Ishikawa (cell line): ENCODE measurements around the gene B3GALT4.

Experiments
- CEBPB ChIP-seq: IDR thresholded peaks from 2 replicates; pipeline ENCODE4 v1.6.1; 2012
- CREB1 ChIP-seq: IDR thresholded peaks from 2 replicates; pipeline ENCODE4 v1.6.1; 2012; ENCODE audit warnings: low read depth
- EGR1 ChIP-seq: IDR thresholded peaks from 2 replicates; pipeline ENCODE4 v1.6.1; 2012
- EP300 ChIP-seq: IDR thresholded peaks from 2 replicates; pipeline ENCODE4 v1.6.1; 2012; ENCODE audit warnings: borderline replicate concordance
- NFIC ChIP-seq: IDR thresholded peaks from 2 replicates; pipeline ENCODE4 v1.6.1; 2012
- RAD21 ChIP-seq: IDR thresholded peaks from 2 replicates; pipeline ENCODE4 v1.6.1; 2012; ENCODE audit warnings: low read depth
- REST ChIP-seq: IDR thresholded peaks from 2 replicates; pipeline ENCODE4 v1.6.1; 2012; ENCODE audit warnings: low read depth, mild to moderate bottlenecking
- TAF1 ChIP-seq: IDR thresholded peaks from 2 replicates; pipeline ENCODE4 v1.6.1; 2012; ENCODE audit warnings: low read depth, mild to moderate bottlenecking
- TEAD4 ChIP-seq: IDR thresholded peaks from 2 replicates; pipeline ENCODE4 v1.6.1; 2012
- YY1 ChIP-seq: IDR thresholded peaks from 2 replicates; pipeline ENCODE4 v1.6.1; 2012; ENCODE audit warnings: low read depth
- TF ChIP-seq, protein P1 (sequence below): IDR thresholded peaks from 2 replicates; pipeline ENCODE4 v1.6.1; 2012
- TF ChIP-seq, protein P2 (sequence below): IDR thresholded peaks from 2 replicates; pipeline ENCODE4 v1.6.1; 2012

GRCh38 chr6:33313105-33313708 lies 36.3 kb downstream of the B3GALT4 start:
- TF ChIP-seq CEBPB (no peak), CREB1 (no peak), NFIC (no peak), EP300 (no peak), TEAD4 (no peak), YY1 (no peak), TAF1 (no peak), RAD21 (no peak), EGR1 (no peak), REST (no peak)
- TF ChIP-seq, protein P1, sequence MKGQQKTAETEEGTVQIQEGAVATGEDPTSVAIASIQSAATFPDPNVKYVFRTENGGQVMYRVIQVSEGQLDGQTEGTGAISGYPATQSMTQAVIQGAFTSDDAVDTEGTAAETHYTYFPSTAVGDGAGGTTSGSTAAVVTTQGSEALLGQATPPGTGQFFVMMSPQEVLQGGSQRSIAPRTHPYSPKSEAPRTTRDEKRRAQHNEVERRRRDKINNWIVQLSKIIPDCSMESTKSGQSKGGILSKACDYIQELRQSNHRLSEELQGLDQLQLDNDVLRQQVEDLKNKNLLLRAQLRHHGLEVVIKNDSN = no peak
- TF ChIP-seq, protein P2, sequence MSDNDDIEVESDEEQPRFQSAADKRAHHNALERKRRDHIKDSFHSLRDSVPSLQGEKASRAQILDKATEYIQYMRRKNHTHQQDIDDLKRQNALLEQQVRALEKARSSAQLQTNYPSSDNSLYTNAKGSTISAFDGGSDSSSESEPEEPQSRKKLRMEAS = no peak
